Sigmoid colon (tissue), 3 donors: ENCODE data around the gene S1PR3.

Experiments used
- POLR2A ChIP-seq, 2 donors: fragments of 450-650 bp; IDR thresholded peaks; one replicate each; pipeline ENCODE4 v1.6.1; 2016; ENCODE audit warnings: antibody characterized with exemption in 2 of 2, mild to moderate bottlenecking in 2 of 2, moderate library complexity in 2 of 2
- TF ChIP-seq, protein P1 (sequence below), 4 experiments: fragments of 450-650 bp in 3 of 4; fragments of 200-600 bp in 1 of 4; IDR thresholded peaks; one replicate each; pipeline ENCODE4 v1.5.1; 2016 to 2019; ENCODE audit warnings: antibody characterized with exemption in 4 of 4, mild to moderate bottlenecking in 3 of 4, moderate library complexity in 2 of 4

DNA sequence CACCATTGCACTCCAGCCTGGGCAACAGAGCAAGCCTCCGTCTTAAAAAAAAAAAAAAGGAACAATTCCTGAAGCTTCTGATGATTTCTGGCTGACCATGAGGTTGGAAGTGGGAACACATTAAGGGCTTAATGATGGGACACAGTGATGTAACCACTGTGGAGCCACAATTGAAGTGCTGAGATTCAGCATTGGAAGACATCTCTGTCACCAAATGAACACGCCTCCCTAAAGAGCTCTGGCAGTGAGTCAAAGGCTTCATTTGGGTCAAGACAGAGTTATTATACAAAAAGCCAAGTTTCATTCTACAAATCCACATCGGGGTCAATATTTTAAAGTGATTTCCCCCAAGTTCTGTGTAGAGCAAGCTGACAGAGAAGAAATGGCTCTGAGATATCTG, 4.5 kb upstream of the S1PR3 start:
- TF ChIP-seq, protein P1, sequence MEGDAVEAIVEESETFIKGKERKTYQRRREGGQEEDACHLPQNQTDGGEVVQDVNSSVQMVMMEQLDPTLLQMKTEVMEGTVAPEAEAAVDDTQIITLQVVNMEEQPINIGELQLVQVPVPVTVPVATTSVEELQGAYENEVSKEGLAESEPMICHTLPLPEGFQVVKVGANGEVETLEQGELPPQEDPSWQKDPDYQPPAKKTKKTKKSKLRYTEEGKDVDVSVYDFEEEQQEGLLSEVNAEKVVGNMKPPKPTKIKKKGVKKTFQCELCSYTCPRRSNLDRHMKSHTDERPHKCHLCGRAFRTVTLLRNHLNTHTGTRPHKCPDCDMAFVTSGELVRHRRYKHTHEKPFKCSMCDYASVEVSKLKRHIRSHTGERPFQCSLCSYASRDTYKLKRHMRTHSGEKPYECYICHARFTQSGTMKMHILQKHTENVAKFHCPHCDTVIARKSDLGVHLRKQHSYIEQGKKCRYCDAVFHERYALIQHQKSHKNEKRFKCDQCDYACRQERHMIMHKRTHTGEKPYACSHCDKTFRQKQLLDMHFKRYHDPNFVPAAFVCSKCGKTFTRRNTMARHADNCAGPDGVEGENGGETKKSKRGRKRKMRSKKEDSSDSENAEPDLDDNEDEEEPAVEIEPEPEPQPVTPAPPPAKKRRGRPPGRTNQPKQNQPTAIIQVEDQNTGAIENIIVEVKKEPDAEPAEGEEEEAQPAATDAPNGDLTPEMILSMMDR (IDR thresholded peaks at IDR 0.05) = no peak
- TF ChIP-seq POLR2A (IDR thresholded peaks at IDR 0.05) = no peak
